Stimulated activated naive CD4-positive, alpha-beta T cell (primary cell): ENCODE data around the gene MED13L.

Source experiments
- DNase-seq, 6 experiments: peaks; one replicate each; lab custom pipeline; 2025; lab: John Stamatoyannopoulos, UW

The MED13L gene

DNA sequence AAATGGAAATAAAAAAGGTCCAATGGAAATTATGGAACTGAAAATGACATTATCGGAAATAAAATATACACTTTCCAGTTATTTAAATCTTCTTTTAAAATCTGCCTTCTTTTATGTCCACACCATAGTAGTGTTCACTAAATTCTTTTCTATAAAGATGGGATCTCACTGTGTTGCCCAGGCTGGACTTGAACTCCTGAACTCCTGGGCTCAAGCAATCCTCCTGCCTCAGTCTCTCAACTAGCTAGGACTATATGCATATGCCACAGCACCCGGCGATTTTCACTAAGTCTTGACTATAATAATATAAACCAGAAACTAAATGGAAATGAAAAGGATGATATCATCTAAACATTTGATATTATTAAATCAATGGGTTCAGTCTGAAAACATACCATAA lies 188.4 kb downstream of the MED13L start:
- DNase-seq, result no peak

DNA sequence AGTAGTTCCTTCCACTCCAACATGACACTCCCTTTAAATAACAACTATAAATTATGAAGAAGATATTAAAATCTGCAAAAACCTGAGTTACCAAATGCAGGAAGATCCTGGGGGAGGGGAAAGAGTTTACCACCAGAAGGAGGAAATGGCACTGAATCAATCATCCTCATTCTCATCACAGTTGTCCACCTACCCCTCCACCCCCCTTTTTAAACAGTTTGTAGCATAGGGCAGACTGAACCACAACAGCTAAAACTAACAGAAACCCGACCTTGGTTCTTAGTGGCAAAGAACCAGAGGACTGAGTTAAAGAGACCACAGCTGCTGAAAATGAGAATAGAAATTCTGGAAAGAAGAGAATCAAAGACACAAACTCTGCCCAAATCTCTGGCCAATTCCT lies 189.5 kb downstream of the MED13L start:
- DNase-seq, result no peak

DNA sequence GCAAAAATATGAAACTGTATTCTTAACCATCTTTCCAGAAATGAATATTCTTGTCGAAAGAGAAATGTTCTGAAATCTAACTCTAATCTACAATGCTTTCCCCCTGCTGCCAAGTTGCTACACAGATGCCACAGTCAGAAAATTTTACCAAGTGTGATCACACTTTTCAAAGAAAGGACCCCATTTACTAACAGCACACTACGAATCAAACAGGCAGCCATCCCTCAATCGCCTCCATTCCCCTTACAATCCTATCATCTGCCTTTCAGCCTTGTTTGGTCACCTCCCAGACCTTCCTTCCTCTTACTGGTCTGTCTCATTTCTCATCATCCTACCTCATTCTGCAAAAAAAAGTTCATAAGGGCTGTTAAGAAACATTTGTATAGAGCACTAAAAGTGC lies 190.1 kb downstream of the MED13L start:
- no peak for DNase-seq

DNA sequence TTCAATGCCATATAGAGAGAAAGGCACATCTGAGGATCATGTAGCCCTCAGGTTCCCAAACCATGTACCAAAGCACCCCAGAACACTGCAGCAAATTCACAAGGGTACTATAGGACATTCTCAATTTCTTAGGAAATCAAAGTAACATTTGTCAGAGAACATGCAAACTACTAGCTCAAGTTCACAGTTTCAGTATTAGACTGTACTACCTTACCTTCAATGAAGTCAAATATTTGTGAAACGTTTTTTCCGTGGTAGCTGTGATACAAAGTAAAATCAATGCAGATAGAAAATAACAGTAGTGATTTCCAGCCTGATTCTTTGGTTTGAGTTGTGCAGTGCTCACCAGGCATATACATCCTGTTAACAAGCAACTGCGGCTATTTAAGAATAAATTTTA lies 197.1 kb downstream of the MED13L start:
- DNase-seq, result no peak

DNA sequence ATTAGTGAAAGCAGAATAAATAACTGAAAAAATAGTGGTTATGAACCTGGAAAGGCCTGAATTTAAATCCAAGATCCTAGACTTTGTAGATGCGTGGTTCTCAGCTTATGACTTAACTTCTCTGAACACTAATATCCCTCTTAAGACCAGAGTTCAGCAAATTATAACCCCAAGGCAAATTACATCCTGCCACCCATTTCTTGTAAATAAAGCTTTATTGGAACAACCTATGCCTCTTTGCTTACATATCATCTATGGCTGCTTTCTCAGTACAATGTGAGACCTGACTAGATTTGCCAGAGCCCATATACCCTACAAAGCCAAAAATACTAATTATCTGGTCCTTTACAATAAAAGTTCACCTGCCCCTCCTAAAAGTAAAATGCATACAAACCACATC lies 199.1 kb downstream of the MED13L start:
- no peak for DNase-seq

DNA sequence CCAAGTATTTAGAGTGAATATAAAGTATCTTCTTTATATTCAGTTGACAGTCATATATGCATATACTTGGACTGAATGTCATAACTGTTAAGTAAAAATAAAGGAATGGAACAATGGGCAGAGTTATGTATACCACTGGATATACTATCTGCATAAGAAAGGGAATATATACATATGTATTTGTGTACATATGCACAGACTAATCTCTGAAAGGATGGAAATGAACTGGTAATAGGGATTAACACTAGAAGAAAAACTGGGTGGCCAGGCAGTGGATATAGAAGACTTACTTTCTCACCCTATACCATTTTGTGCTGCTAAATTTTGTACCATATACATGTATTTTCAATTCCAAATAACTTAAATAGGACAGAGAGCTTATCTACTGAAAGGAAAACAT lies 200.1 kb downstream of the MED13L start:
- no peak for DNase-seq

DNA sequence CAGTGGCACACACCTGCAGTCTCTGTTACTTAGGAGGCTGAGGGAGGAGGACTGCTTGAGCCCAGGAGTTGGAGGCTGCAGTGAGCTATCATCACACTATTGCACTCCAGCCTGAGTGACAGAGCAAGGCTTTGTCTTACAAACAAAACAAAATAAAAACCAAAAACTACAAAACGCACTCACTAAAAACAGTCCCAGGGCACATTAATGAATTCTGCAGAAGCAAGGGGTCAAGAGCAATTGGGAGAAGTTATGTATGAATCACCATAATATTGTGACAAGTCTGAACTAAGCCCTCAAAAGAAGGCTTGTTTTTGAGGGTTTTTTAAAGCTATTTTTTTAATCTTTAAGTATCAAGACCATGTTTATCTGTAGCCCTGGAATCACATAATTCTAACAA lies 201.1 kb downstream of the MED13L start:
- no peak for DNase-seq

DNA sequence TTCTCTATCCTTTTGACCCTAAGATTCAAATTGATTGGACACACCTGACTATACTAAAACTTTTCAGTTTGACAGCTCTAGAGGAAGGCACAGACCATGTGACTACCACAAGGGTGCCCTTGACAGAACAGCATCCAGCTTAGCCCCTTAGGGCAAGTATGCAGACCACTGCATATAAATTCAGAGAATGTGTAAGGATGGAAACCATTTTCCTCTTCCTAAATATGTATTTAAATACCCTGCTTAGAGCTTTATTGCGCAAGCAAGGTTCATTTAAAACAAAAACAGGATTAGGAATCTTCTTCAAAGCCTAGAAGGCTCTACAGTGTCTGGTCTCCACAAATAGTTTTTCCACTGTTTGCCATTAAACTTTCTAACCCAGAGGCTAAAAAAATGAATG lies 202.8 kb downstream of the MED13L start:
- no peak for DNase-seq

DNA sequence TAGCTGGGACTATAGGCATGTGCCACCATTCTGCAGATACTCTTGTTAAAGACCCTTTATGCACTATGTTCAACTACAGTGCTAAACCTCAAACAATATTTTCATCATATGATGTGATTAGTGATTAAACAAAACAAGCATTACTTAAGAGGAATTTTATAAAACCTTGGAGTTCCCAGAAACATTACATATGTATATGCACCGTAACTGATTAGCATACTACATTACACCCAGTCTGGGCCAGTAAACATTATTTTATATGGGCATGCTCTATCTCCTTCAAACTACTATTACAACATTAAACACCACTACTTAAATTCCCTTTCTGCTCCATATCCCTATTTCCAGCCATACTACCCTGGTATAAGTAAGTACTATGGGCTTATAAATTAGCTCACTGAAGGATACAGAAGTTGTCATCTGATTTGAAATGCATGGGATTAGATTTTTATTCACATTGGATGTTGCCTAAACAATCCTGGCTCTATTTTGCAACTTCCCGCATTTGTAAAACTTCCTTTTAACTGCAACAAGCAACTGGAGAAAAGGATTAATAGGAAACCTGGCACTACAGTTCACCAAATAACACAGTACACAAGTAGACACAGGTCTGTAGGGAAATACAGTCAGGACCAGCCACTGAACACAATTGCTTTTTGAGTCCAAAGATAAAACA lies 205.8 kb downstream of the MED13L start:
- no peak for DNase-seq

DNA sequence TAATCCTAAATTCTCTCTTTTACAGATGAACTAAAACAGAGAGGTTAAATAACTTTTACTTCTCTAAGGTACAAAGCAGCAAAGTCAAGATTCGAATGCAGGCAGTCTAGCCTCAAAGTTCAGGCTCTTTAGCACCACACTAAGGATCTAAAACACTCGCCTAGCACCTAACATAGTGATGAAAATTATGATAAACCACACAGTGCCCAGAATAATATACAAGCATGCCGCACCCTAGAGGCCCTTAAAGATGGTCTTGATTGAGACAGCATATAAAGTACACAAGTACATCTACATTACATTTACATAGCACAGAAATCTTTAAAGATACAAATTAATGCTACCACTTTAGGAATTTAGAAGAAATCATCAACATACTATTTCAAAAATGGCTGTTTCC lies 207.0 kb downstream of the MED13L start:
- no peak for DNase-seq

DNA sequence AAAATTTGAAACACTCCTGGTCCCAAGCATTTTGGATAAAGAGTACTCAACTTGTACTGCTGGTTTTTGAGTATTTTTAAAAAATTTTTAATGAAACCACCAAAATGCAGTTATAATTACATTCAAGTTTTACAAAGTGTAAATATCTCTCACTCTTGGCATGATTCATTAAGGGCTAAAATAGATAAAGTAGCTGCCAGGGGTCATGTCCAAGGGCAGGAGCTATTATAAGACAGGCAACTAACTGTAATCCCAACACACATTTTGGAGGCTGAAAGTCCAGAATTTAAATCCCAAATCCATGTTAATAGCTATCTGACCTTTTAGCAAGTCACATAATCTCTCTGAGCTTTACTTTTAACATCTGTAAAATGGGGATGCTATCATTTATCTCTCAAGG lies 207.6 kb downstream of the MED13L start:
- no peak for DNase-seq

DNA sequence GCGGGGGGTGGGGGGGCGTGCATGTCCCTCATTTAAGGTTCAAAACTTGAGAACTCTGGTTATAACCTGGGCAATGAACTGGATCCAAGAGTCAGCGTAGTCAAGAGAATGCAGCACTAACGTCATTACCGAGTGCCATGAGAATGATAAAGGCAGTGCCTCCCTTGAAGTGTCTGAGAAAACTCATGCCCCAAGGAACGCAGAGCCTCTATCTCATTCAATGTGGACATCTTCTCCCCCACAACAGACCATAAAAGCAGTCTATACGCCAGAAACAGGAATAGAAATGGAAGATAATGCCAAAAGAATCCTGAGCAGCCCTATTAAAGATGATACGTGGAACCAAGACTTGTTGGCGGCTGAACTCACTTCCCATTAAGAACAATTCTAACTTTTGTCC lies 208.6 kb downstream of the MED13L start:
- no peak for DNase-seq

DNA sequence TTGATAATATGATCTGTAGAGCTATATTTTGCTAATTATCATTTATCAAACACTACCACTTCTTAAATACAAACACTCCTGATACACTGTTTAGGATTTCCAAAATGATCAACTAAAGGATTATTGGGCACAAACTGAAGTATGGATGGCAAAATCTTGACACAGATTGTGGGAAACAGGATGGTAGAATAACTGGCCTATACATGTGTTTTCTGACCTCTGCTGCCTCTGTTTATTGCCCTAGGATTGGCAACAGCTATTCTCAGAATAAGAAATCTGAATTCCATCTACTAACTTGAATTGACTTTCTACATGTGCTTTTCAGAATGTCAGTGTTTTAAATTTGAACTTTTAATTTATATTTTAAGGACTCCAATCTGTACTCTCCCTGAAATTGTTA lies 209.1 kb downstream of the MED13L start:
- DNase-seq, result no peak

DNA sequence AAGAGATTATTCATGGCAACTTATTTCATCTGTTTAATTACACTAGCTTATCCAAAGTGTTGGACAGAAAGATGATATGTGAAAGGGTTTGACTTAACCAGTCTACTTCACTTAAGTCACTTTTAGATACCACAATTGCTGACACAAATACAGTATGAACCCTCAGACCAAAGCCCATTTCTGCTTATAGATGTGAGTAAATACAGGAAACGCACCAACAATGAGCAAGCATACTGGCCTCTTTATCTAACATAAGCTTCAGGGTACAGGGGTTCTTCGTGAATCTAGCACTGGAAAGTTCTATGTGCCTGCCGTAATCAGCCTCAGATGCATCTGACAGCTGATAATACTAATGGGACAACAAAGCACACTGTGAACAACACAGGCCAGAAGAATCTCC lies 209.6 kb downstream of the MED13L start:
- no peak for DNase-seq

DNA sequence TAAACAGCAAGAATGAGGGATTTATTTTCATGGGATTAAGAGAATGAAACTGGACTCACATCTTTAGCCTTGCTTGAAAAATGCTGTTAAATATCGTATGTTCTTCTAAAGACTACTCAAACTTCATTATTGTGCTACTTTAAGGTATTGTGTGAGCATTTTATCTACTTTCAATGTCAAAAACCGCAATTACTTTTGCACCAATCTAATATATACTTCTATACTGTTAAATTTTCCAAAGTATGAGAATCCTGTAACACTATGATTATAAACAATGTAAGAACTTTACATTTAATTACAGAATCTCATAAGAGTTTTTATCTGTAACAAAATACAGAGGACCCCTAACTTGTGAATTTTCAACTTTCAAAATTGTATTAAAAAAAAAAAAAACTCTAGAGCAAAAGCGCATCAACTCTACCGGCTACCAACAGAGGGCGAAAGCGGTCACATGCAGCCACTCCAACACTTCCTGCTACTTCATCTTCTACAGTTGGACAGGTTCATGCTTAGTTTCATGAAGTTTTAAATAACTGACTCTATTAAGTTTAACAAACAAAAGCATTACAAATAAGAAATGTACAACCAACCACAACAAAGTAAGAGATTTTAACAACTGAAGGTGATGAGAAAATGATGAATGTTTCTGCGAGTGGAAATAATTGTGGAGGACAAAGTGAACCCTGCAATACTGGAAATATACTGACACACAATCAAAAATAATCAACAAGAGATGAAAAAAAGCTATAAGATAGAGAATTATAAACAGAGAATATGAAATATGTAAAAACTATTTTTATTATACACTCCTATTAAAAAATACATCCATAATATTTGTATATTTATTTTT lies 210.9 kb downstream of the MED13L start:
- DNase-seq, result peak; percentile 5 to 45 (median 31)

DNA sequence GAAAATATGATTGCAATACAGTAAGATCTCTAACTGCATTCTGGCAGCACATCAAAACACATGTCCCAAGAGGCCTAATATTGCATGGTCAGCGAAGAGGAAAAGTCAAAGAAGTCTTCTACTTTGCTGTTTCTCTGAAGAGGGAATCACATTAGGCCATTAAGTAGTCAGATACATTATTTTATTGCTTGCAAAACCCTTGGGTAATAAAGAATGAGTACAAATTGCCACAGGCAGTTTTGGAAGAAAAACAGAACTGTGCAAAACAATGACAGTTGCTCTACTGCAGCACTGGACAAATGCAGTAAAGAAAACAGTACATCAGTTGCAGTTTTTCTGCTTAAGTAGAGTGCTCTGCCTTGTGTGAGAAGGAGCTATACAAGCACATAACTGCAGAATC lies 211.9 kb downstream of the MED13L start:
- no peak for DNase-seq

DNA sequence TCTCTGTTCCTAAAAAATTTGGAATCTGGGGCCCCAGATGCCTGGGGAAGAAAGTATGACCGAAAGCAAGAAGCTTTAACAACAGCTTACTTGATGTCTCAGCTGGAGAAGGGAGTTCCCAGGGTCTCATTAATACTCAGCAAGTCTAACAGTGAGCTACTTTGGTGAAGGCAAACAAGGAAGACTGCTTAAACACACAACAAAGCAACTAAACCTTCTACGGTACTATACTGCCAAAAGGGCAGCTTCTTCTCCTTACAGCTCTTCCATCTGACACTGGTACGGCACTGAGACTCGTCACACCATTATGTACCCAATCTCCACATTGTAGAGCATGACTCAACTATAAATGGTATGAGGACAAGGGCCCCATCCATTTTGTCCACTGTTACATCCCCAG lies 213.0 kb downstream of the MED13L start:
- no peak for DNase-seq

DNA sequence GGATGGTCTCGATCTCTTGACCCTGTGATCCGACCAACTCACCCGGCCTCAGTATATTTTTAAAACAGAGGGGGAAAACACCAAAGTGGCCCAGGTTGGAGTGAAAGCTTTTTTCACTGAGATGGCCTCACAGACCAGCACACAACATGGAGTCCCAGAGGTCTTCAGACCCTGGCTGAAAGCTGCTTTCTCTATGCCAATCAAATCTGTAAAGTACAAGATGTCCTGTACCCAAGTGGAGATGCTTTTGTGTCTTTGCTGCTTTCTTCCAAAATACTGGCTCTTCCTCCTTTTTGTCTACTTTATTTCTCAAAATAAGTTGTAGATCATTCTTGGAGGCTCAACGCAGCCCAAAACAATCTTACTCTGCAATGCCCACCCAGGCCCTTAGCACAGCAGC lies 214.8 kb downstream of the MED13L start:
- DNase-seq, result no peak

DNA sequence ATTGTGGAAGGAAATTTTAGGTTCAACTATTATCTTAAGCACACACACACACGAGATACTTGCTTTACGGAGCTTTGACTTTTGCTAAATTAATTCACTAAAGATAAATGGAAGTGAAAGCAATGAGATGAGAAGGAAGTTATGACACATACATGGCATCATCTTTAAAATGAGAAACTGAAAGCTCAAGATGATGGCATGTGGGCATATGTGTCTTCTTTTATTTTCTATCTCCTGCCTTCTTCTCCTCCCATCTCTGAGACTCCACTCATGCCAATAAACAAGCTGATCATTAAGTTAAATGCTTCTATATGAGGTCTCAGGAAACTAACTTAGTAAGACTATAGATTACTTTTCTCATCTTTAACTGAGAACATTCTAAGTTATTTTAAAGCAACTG lies 216.7 kb downstream of the MED13L start:
- DNase-seq, result peak in 3 of 6 experiments; percentile 22 to 25 (median 22)

DNA sequence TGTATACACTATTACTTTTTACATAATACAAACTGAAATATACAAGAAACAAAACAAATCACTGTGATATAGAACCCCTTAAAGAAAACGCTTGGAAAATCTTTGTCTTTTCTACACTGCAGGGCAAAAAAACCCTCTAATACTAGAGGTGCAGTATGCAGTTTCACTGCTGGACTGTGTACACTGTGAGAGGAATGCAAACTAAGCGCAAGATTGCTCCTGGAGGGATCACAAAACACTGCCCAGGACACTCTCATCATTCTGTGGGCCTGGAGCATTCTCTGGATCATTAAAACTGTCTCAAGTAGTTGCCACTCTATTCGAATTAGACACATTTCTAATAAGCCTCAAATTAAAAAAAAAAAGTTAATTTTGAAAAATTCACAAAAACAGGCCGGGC lies 217.6 kb downstream of the MED13L start:
- DNase-seq, result no peak

DNA sequence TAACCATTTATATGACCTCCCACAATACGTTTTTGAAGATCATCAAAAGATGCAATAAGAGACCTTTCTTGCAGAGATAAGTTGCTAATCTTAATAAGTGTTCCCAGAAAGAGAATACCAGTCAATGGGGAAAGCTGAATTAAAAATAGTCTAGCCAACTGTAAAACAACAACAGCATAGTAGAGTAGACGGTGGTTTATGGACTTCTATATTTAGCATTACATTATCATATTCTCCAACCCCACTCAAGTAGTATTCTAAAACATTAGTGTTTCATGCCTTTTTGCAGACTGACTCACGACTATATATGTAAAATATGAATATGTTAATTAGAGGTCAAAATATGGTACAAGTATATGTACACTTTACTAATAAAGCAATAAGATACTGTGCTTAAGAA lies 218.9 kb downstream of the MED13L start:
- DNase-seq, result no peak

DNA sequence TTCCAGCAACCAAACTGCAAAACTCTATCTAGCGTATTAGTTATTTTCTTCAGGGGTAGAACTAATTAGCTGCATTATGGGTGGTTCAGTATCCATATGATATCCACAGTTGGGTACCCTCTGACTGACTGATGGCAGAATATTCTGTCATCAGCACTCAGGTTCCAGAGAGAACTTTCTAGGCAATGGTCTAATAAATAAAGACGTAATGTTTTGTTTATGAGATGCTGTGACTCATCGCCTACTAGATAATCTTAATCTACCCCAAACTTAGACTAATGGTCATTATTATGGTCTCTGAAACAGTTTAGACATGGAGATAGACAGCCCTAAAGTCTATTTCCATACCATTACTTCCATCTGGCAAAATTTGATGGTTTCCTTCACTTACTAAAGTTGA lies 220.1 kb downstream of the MED13L start:
- DNase-seq, result no peak

DNA sequence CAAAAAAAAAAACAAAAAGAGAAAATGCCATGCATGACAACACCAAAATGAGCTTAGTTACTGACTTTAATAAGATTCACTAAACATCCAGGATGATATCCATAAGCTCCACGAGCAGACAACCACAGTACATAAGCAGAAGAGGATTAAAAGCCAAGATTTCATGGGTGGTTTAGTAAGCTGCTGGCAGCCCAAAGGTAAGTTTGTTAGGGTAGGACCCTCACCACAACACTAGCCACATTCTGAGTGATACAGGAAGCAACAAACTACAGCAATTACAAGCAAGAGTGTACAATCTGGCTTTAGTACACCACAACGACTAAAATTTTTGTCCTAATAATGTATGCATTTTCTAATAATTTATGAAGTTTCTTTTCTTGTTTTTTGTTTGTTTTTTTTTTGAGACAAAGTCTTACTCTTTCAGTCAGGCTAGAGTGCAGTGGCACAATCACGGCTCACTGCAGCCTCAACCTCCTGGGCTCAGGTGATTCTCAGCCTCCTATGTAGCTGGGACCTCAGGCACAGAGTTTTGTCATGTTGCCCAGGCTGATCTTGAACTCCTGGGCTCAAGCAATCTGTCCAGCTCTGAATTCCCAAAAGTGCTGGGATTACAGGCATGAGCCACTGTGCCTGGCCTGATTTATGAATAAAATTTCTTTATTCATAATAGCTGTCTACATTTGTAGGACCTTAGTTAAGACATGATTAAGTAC lies 221.4 kb downstream of the MED13L start:
- no peak for DNase-seq
